Adipocyte (in vitro differentiated cells): ENCODE data around the gene DKK1.

Source experiments
- DNase-seq: peaks from one replicate; pipeline ENCODE4 v3.0.0-alpha.2; 2015; ENCODE audit warnings: low read depth
- H3K27me3 ChIP-seq: replicated peaks from 2 replicates; pipeline ENCODE4 v1.7.0; 2013; ENCODE audit warnings: mild to moderate bottlenecking, low read length, moderate library complexity; ENCODE audit not compliant: control insufficient read depth, insufficient read depth
- H3K36me3 ChIP-seq: 2 replicates; pipeline ENCODE4 v1.7.0; 2013; ENCODE audit warnings: low read length, mild to moderate bottlenecking, moderate library complexity; ENCODE audit not compliant: control insufficient read depth, insufficient read depth, severe bottlenecking
- H3K4me1 ChIP-seq: 2 replicates; pipeline ENCODE4 v1.7.0; 2013; ENCODE audit warnings: mild to moderate bottlenecking, low read length, moderate library complexity; ENCODE audit not compliant: control insufficient read depth, insufficient read depth
- H3K4me3 ChIP-seq: 2 replicates; pipeline ENCODE4 v1.7.0; 2013; ENCODE audit warnings: mild to moderate bottlenecking, low read length, moderate library complexity
- H3K9ac ChIP-seq: 2 replicates; pipeline ENCODE4 v1.7.0; 2013; ENCODE audit warnings: mild to moderate bottlenecking, low read length, moderate library complexity
- H3K9me3 ChIP-seq: 2 replicates; pipeline ENCODE4 v1.7.0; 2013; ENCODE audit warnings: mild to moderate bottlenecking, low read length, moderate library complexity; ENCODE audit not compliant: control insufficient read depth

Gene DKK1, protein sequence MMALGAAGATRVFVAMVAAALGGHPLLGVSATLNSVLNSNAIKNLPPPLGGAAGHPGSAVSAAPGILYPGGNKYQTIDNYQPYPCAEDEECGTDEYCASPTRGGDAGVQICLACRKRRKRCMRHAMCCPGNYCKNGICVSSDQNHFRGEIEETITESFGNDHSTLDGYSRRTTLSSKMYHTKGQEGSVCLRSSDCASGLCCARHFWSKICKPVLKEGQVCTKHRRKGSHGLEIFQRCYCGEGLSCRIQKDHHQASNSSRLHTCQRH

DNA sequence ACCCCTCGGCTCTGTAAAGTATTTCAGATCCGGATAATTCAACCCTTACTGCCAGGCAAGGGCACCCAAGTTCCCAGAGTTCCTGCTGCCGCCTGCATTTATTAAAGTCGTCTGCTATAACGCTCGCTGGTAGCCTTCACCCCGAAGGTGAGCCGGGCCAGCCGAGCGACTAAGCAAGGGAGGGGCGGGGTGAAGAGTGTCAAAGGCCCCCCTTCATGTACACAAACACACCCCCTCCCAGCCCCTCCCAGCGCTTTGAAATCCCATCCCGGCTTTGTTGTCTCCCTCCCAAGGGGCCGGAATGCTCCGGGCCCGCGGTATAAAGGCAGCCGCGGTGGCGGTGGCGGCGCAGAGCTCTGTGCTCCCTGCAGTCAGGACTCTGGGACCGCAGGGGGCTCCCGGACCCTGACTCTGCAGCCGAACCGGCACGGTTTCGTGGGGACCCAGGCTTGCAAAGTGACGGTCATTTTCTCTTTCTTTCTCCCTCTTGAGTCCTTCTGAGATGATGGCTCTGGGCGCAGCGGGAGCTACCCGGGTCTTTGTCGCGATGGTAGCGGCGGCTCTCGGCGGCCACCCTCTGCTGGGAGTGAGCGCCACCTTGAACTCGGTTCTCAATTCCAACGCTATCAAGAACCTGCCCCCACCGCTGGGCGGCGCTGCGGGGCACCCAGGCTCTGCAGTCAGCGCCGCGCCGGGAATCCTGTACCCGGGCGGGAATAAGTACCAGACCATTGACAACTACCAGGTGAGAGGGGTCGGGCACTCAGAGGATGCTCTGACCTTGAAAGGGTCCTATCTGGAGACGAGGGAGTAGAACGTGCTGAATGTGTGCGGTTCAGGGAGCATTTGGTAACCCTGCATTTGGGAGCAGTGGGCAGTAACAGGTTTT is at the start of gene DKK1:
DKK1 (plus strand) TSS at position 349 of the 889 bp plus-strand sequence; CDS start at position 503, 154 bp downstream.
- peak within 1 kb of the TSS; percentile 96 for H3K9ac ChIP-seq
- H3K9me3 ChIP-seq = no peaks in the 10 kb centered on the region
- H3K4me1 ChIP-seq = peaks cover 16% of the 10 kb centered on the region
- peak; percentile 92 for DNase-seq
- H3K36me3 ChIP-seq = peaks cover 19% of the 10 kb centered on the region
- no peaks in the 10 kb centered on the region for H3K27me3 ChIP-seq
- H3K4me3 ChIP-seq = peak within 1 kb of the TSS; percentile 94

GRCh38 chr10:52265131-52265926 is 48.8 kb upstream of the DKK1 start:
- DNase-seq = no peak
- H3K27me3 ChIP-seq = no peaks in the 10 kb centered on the region
- no peak overlapping the region for H3K4me3 ChIP-seq
- H3K36me3 ChIP-seq = peaks cover 5% of the 10 kb centered on the region
- H3K9ac ChIP-seq = no peak overlapping the region
- H3K4me1 ChIP-seq = peaks cover 6% of the 10 kb centered on the region
- H3K9me3 ChIP-seq = no peaks in the 10 kb centered on the region

- H3K9me3 ChIP-seq = no peaks in the 10 kb centered on the region
- no peak overlapping the region for H3K4me3 ChIP-seq
- H3K4me1 ChIP-seq = peaks cover 6% of the 10 kb centered on the region
- peaks cover 6% of the 10 kb centered on the region for H3K36me3 ChIP-seq
- DNase-seq = no peak
- no peaks in the 10 kb centered on the region for H3K27me3 ChIP-seq
- no peak overlapping the region for H3K9ac ChIP-seq
These were observed 47.2 kb upstream of the DKK1 start for GRCh38 chr10:52266858-52267257.

GRCh38 chr10:52268790-52269189 is 45.3 kb upstream of the DKK1 start:
- Histone ChIP-seq H3K4me1 (peaks cover 6% of the 10 kb centered on the region), H3K4me3 (no peak overlapping the region), H3K9ac (no peak overlapping the region), H3K36me3 (peaks cover 13% of the 10 kb centered on the region), H3K27me3 (no peaks in the 10 kb centered on the region), H3K9me3 (no peaks in the 10 kb centered on the region)
- DNase-seq = no peak

DNA sequence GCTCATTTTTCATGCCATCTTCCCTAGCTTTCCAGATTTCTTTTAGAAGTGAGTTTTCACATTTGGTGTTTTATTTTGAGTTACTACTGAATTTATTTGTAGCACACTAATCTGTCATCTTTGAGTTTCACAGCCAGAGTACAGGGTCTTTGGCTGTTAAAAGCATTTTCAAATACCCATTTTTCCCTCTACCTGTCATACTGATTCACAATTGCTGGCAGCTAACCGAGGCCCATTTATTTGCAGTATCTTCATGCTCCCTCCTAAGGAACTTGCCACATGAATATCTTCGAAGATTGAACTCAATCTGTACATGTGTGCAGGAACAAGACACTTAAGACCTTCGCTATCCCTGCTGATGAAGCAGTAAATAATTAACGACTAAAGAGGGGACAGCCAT is 44.8 kb upstream of the DKK1 start:
- Histone ChIP-seq H3K9ac (no peak overlapping the region), H3K27me3 (no peaks in the 10 kb centered on the region)

DNA sequence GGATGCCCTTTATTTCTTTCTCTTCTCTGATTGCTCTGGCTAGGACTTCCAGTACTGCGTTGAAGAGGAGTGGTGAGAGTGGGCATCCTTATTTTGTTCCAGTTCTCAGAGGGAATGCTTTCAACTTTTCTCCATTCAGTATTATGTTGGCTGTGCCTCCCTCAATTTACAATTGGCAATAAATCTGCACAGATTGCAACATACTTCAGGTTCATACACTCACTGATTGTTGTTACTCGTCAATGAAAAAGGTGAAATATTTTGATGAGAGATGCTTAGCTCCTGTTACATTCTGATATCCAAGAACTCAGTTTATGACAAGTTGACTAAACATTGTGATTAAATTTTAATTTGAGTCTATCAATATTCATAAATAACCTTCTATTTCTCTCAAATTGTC is 37.9 kb upstream of the DKK1 start:
- Histone ChIP-seq H3K9me3 (peaks cover 6% of the 10 kb centered on the region), H3K4me1 (peaks cover 16% of the 10 kb centered on the region), H3K27me3 (no peaks in the 10 kb centered on the region), H3K9ac (no peak overlapping the region), H3K4me3 (no peak overlapping the region), H3K36me3 (peaks cover 8% of the 10 kb centered on the region)
- no peak for DNase-seq

More for the DNA sequence above, 44.8 kb upstream of the DKK1 start:
- H3K4me1 ChIP-seq = peaks cover 6% of the 10 kb centered on the region
- H3K4me3 ChIP-seq = no peak overlapping the region
- DNase-seq = no peak
- no peaks in the 10 kb centered on the region for H3K9me3 ChIP-seq
- H3K36me3 ChIP-seq = peaks cover 13% of the 10 kb centered on the region

GRCh38 chr10:52276986-52277385 is 37.1 kb upstream of the DKK1 start:
- peaks cover 6% of the 10 kb centered on the region for H3K36me3 ChIP-seq
- DNase-seq = no peak

DNA sequence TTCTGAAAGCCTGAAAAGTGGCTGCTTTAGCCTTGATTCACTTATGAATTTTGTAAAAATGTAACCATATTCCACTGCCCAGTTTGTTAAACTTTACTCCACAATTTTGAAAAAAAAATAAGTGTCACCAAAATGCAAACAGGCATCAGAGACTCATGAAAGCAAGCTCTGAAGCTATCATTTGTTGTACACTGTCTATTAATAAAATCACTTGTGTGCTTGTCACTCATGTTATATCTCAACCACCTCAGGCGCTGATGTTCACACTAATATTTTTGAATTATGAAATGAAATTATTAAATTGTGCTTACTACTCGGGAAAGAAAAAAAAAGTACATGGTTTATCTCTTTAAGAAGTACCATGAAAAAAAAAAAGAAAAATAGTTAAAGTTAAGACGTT is 34.5 kb upstream of the DKK1 start:
- Histone ChIP-seq H3K4me1 (peaks cover 30% of the 10 kb centered on the region), H3K36me3 (peaks cover 6% of the 10 kb centered on the region), H3K9ac (no peak overlapping the region), H3K4me3 (no peak overlapping the region), H3K27me3 (no peaks in the 10 kb centered on the region), H3K9me3 (peaks cover 6% of the 10 kb centered on the region)
- DNase-seq = no peak

More at GRCh38 chr10:52276986-52277385, 37.1 kb upstream of the DKK1 start:
- Histone ChIP-seq H3K27me3 (no peaks in the 10 kb centered on the region), H3K4me3 (no peak overlapping the region), H3K4me1 (peaks cover 19% of the 10 kb centered on the region), H3K9me3 (peaks cover 6% of the 10 kb centered on the region), H3K9ac (no peak overlapping the region)

GRCh38 chr10:52280051-52280450 is 34.0 kb upstream of the DKK1 start:
- Histone ChIP-seq H3K36me3 (peaks cover 7% of the 10 kb centered on the region), H3K9ac (no peak overlapping the region)
- DNase-seq = peak; percentile 67

DNA sequence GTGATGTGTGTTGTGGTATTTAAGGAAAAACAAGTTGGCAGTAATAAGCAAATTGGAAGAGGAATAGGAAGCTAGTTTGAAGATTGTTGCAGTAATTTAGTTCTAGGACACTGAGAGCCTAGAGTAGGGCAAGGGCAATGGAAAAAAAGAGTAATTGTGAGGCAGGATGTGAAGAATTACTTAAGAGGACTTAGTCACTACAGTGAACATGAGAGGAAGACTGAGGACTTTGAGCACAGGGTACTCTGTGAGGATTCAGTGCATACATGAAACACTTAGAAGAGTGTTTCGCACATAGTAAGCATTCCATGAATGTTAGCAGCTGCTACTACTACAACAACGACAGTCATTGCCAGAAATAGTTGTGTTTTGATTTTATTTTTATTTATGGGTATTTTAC is 30.9 kb upstream of the DKK1 start:
- DNase-seq = no peak
- H3K9me3 ChIP-seq = peaks cover 2% of the 10 kb centered on the region
- no peak overlapping the region for H3K9ac ChIP-seq
- peaks cover 30% of the 10 kb centered on the region for H3K4me1 ChIP-seq
- no peak overlapping the region for H3K4me3 ChIP-seq
- no peaks in the 10 kb centered on the region for H3K27me3 ChIP-seq
- H3K36me3 ChIP-seq = peaks cover 7% of the 10 kb centered on the region

More at GRCh38 chr10:52280051-52280450, 34.0 kb upstream of the DKK1 start:
- Histone ChIP-seq H3K9me3 (peaks cover 6% of the 10 kb centered on the region), H3K4me3 (no peak overlapping the region), H3K27me3 (no peaks in the 10 kb centered on the region), H3K4me1 (peaks cover 30% of the 10 kb centered on the region)
